Measurements from ENCODE around the gene KCNT2.

GRCh38 chr1:196558411-196558810 is 49.8 kb downstream of the KCNT2 start:
- TF ChIP-seq, protein P1, sequence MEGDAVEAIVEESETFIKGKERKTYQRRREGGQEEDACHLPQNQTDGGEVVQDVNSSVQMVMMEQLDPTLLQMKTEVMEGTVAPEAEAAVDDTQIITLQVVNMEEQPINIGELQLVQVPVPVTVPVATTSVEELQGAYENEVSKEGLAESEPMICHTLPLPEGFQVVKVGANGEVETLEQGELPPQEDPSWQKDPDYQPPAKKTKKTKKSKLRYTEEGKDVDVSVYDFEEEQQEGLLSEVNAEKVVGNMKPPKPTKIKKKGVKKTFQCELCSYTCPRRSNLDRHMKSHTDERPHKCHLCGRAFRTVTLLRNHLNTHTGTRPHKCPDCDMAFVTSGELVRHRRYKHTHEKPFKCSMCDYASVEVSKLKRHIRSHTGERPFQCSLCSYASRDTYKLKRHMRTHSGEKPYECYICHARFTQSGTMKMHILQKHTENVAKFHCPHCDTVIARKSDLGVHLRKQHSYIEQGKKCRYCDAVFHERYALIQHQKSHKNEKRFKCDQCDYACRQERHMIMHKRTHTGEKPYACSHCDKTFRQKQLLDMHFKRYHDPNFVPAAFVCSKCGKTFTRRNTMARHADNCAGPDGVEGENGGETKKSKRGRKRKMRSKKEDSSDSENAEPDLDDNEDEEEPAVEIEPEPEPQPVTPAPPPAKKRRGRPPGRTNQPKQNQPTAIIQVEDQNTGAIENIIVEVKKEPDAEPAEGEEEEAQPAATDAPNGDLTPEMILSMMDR (conservative IDR thresholded peaks at IDR 0.05; ENCODE audit: low read length), result no peak
- TF ChIP-seq EZH2phosphoT487 (IDR thresholded peaks at IDR 0.05; ENCODE audit: borderline replicate concordance, low read depth, low read length), result no peak
